Endodermal cell (in vitro differentiated cells): ENCODE data around the gene CEPT1. TPM values are rescaled to one million over a fixed set of nuclear protein-coding genes. Genes with fewer than 3 reads are reported as not detected.
"Not testable (repeated sequence)": the region's sequence is repeated elsewhere in the genome, so short reads cannot be mapped to it uniquely, and the experiment has no call there.

Experiments
- DNase-seq: peaks from one replicate; pipeline ENCODE4 v3.0.0-alpha.2; 2017
- H3K27ac ChIP-seq: 2 replicates; pipeline ENCODE4 v1.5.1; 2013; ENCODE audit warnings: mild to moderate bottlenecking, low read depth, low read length, moderate library complexity
- H3K27me3 ChIP-seq: 2 replicates; pipeline ENCODE4 v1.6.1; 2013; ENCODE audit warnings: mild to moderate bottlenecking, low read length, moderate library complexity; ENCODE audit not compliant: insufficient read depth, control insufficient read depth, poor library complexity, severe bottlenecking
- H3K36me3 ChIP-seq: 2 replicates; pipeline ENCODE4 v1.7.0; 2013; ENCODE audit warnings: mild to moderate bottlenecking, low read length, moderate library complexity; ENCODE audit not compliant: control insufficient read depth, insufficient read depth
- H3K4me1 ChIP-seq: one replicate; pipeline ENCODE4 v1.7.0; 2013; ENCODE audit warnings: low read length; ENCODE audit not compliant: control insufficient read depth, insufficient read depth
- H3K4me3 ChIP-seq: 2 replicates; pipeline ENCODE4 v1.5.1; 2013; ENCODE audit warnings: mild to moderate bottlenecking, low read length, moderate library complexity
- H3K9ac ChIP-seq: 2 replicates; pipeline ENCODE4 v1.6.1; 2013; ENCODE audit warnings: mild to moderate bottlenecking, low read length, moderate library complexity; ENCODE audit not compliant: poor library complexity, severe bottlenecking; ENCODE audit errors: extremely low read depth
- H3K9me3 ChIP-seq: 2 replicates; pipeline ENCODE4 v1.6.1; 2013; ENCODE audit warnings: mild to moderate bottlenecking, low read length, moderate library complexity; ENCODE audit not compliant: control insufficient read depth
- H3K27ac Mint-ChIP-seq: 2 replicates; pipeline ENCODE4 v1.8.0; 2020; ENCODE audit warnings: mixed read lengths
- H3K27me3 Mint-ChIP-seq: 2 replicates; pipeline ENCODE4 v1.8.0; 2021; ENCODE audit warnings: mild to moderate bottlenecking, mixed read lengths; ENCODE audit not compliant: insufficient read depth
- H3K36me3 Mint-ChIP-seq: 2 replicates; pipeline ENCODE4 v1.8.0; 2020; ENCODE audit warnings: low read depth, mixed read lengths
- H3K4me1 Mint-ChIP-seq: 2 replicates; pipeline ENCODE4 v1.8.0; 2020; ENCODE audit warnings: mixed read lengths
- H3K4me3 Mint-ChIP-seq: 2 replicates; pipeline ENCODE4 v1.8.0; 2020; ENCODE audit warnings: mild to moderate bottlenecking, moderate library complexity, mixed read lengths
- H3K9me3 Mint-ChIP-seq: 2 replicates; pipeline ENCODE4 v1.8.0; 2020; ENCODE audit warnings: mild to moderate bottlenecking, mixed read lengths
- WGBS, 2 experiments: methylation state at CpG; one replicate each; pipeline versions ENCODE4 v1.1.5 to v1.1.7; 2013; ENCODE audit warnings: missing lambda C conversion rate in 2 of 2, mixed read lengths in 1 of 2; ENCODE audit not compliant: insufficient coverage in 1 of 2, insufficient read length in 1 of 2; 5-methylcytosine and 5-hydroxymethylcytosine counted together
- long read RNA-seq, 4 experiments: library from polyadenylated mRNA in 2 of 4; library from RNA in 1 of 4; library from capped mRNA in 1 of 4; stranded (forward) in 3 of 4; unstranded in 1 of 4; transcript quantifications; one replicate each; pipeline ENCODE4 v2.0.0, GENCODE V29; 2020 to 2021; ENCODE audit warnings: inconsistent platforms in 1 of 4
- polyA plus RNA-seq, 2 experiments: library from polyadenylated mRNA; stranded (reverse); fragments of 50-300 nt; gene quantifications; one replicate each; pipeline ENCODE4 v1.2.3, GENCODE V29; 2013
- total RNA-seq, 2 donors: library from RNA; stranded (reverse); fragmentation: NEBNext Ultra II Directional in 1 of 2; extraction: Animal tissue kit (Norgen Biotek cat#: 25700) in 1 of 2; gene quantifications; 2 replicates in 1 of 2; 3 replicates in 1 of 2; pipeline ENCODE4 v1.2.1, GENCODE V29; 2021
- TF ChIP-seq, protein P1 (sequence below): fragments of 200-600 bp; sonication (generic); conservative IDR thresholded peaks from 2 replicates; pipeline ENCODE4 v1.5.0; 2021; ENCODE audit warnings: antibody characterized with exemption, mild to moderate bottlenecking

Gene CEPT1
- total RNA-seq = 10 to 100 TPM; 28.0 to 33.3 TPM
- 31.0 TPM for polyA plus RNA-seq (2013, experiment 1 of 2)
- polyA plus RNA-seq (2013, experiment 2 of 2) = 24.8 TPM
- long read RNA-seq, experiment 1, full-length matches to known transcripts = 2 of 8 reads
- long read RNA-seq, experiment 1, partial matches to known transcripts = 2 of 8 reads
- long read RNA-seq, experiment 1, other reads (novel, unspliced or antisense) = 4 of 8 reads
- long read RNA-seq, experiment 2, transcript CEPT1-201 (9 exons, 2,198 nt) = major isoform, 12 of 23 reads
- long read RNA-seq, experiment 2, partial matches to known transcripts = 3 of 23 reads
- long read RNA-seq, experiment 2, other reads (novel, unspliced or antisense) = 7 of 23 reads
- long read RNA-seq, experiment 3, transcript CEPT1-209 (9 exons, 1,957 nt) = minor isoform, 12 of 108 reads
- long read RNA-seq, experiment 3, transcript CEPT1-201 (9 exons, 2,198 nt) = major isoform, 53 of 108 reads
- long read RNA-seq, experiment 3, partial matches to known transcripts = 14 of 108 reads
- long read RNA-seq, experiment 3, other reads (novel, unspliced or antisense) = 27 of 108 reads
- long read RNA-seq, experiment 4, transcript CEPT1-201 (9 exons, 2,198 nt) = major isoform, 10 of 24 reads
- long read RNA-seq, experiment 4, partial matches to known transcripts = 9 of 24 reads
- long read RNA-seq, experiment 4, other reads (novel, unspliced or antisense) = 3 of 24 reads

GRCh38 chr1:111139956-111140679, at the start of gene CEPT1, which contains the start of gene DRAM2:
Gene CEPT1 (plus strand): TSS chr1:111140223. CDS start chr1:111147715, 7,492 bp downstream.
Gene DRAM2 (minus strand): TSS chr1:111140093. CDS start chr1:111131554, 8,539 bp downstream.
- Histone ChIP-seq H3K9ac (peak within 1 kb of the TSS; percentile 71), H3K27ac (peak within 1 kb of the TSS; percentile 92), H3K4me3 (peak within 1 kb of the TSS; percentile 92), H3K27me3 (no peaks in the 10 kb centered on the region), H3K4me1 (no peaks in the 10 kb centered on the region), H3K36me3 (peaks cover 22% of the 10 kb centered on the region), H3K9me3 (no peaks in the 10 kb centered on the region)
- H3K27ac Mint-ChIP-seq = peak within 1 kb of the TSS; percentile 95
- peaks cover 29% of the 10 kb centered on the region for H3K36me3 Mint-ChIP-seq
- H3K27me3 Mint-ChIP-seq = no peaks in the 10 kb centered on the region
- WGBS, 2 experiments = 0 to 1% methylated on average over 20 to 68 of the region's 68 CpGs
- TF ChIP-seq, protein P1, sequence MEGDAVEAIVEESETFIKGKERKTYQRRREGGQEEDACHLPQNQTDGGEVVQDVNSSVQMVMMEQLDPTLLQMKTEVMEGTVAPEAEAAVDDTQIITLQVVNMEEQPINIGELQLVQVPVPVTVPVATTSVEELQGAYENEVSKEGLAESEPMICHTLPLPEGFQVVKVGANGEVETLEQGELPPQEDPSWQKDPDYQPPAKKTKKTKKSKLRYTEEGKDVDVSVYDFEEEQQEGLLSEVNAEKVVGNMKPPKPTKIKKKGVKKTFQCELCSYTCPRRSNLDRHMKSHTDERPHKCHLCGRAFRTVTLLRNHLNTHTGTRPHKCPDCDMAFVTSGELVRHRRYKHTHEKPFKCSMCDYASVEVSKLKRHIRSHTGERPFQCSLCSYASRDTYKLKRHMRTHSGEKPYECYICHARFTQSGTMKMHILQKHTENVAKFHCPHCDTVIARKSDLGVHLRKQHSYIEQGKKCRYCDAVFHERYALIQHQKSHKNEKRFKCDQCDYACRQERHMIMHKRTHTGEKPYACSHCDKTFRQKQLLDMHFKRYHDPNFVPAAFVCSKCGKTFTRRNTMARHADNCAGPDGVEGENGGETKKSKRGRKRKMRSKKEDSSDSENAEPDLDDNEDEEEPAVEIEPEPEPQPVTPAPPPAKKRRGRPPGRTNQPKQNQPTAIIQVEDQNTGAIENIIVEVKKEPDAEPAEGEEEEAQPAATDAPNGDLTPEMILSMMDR = no peak
- peak within 1 kb of the TSS; percentile 91 for H3K4me3 Mint-ChIP-seq
- H3K9me3 Mint-ChIP-seq = no peaks in the 10 kb centered on the region
- DNase-seq = peak; percentile 98
- H3K4me1 Mint-ChIP-seq = peaks cover 42% of the 10 kb centered on the region

DNA sequence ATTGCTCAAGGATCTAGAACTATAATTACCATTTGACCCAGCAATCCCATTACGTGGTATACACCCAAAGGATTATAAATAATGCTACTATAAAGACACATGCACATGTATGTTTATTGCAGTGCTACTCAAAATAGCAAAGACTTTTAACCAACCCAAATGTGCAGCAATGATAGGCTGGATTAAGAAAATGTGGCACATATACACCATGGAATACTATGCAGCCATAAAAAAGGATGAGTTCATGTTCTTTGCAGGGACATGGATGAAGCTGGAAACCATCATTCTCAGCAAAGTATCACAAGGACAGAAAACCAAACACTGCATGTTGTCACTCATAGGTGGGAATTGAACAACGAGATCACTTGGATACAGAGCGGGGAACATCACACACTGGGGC, 44.6 kb upstream of the CEPT1 start:
- H3K9me3 Mint-ChIP-seq = peaks cover 75% of the 10 kb centered on the region
- H3K36me3 ChIP-seq = not testable (repeated sequence)

GRCh38 chr1:111097356-111098099, 42.5 kb upstream of the CEPT1 start:
- H3K4me1 Mint-ChIP-seq = no peaks in the 10 kb centered on the region

More for the DNA sequence above, 44.6 kb upstream of the CEPT1 start:
- not testable (repeated sequence) for H3K27me3 Mint-ChIP-seq, H3K27me3 ChIP-seq, H3K4me3 Mint-ChIP-seq, H3K4me3 ChIP-seq, DNase-seq, H3K27ac Mint-ChIP-seq, H3K4me1 Mint-ChIP-seq, H3K9ac ChIP-seq, H3K36me3 Mint-ChIP-seq, H3K27ac ChIP-seq, H3K4me1 ChIP-seq
- WGBS, 2 experiments = 90% methylated on average over 3 of the region's 3 CpGs; no CpG with 5 or more reads in 1 of the 2 experiments
- peaks cover 32% of the 10 kb centered on the region for H3K9me3 ChIP-seq

More at GRCh38 chr1:111097356-111098099, 42.5 kb upstream of the CEPT1 start:
- TF ChIP-seq, protein P1 = no peak
- Histone ChIP-seq H3K9ac (no peak overlapping the region), H3K9me3 (peaks cover 48% of the 10 kb centered on the region), H3K36me3 (no peaks in the 10 kb centered on the region), H3K4me3 (no peak overlapping the region), H3K27ac (no peak overlapping the region), H3K27me3 (no peaks in the 10 kb centered on the region), H3K4me1 (no peaks in the 10 kb centered on the region)
- WGBS, 2 experiments = 87 to 93% methylated on average over 2 of the region's 2 CpGs
- Mint-ChIP-seq H3K9me3 (peaks cover 91% of the 10 kb centered on the region), H3K27me3 (no peaks in the 10 kb centered on the region), H3K4me3 (no peak overlapping the region), H3K27ac (no peak overlapping the region), H3K36me3 (peaks cover 6% of the 10 kb centered on the region)
- DNase-seq = no peak
